Inflammatory macrophage treated with lipopolysaccharide for 1 hour (primary cell): ENCODE results near the gene ZNF853.
"Not testable (repeated sequence)": the region's sequence is repeated elsewhere in the genome, so short reads cannot be mapped to it uniquely, and the experiment has no call there.

Source experiments
- DNase-seq, 2 donors: peaks; one replicate each; pipeline ENCODE4 v3.0.0-alpha.2; 2020 to 2022

The ZNF853 gene

GRCh38 chr7:6614953-6615722, at the start of gene ZNF853:
ZNF853 (plus strand) TSS chr7:6615610; CDS start chr7:6616175, 565 bp downstream.
- no peak for DNase-seq

GRCh38 chr7:6565655-6566054, 49.8 kb upstream of the ZNF853 start:
- DNase-seq = no peak

- peak; percentile 61 to 89 for DNase-seq
Observed at GRCh38 chr7:6567886-6568285, 47.5 kb upstream of the ZNF853 start.

DNA sequence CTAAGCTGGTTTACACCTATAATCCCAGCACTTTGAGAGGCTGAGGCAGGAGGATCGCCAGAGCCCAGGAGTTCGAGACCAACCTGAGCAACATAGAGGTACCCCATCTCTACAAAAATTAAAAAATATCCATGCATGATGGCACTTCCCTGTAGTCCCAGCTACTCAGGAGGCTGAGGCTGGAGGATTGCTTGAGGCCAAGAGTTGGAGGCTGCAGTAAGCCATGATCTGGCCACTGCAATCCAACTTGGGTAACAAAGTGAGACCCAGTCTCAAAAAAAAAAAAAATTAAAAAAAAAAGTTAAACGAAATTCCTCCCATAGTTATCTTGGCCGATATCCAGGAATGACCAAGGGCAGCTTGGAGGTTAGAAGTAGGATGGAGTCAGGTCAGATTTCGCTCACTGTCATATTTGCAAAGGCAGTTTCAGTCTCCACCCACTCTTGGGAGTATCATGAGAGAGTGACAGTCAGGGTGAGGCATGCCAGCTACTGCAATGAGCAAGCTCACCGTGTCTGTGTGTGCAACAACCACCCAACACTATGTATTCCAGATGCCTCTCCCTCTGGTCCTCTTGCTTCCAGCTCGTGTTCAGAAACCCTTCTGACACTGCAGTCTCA, 44.1 kb upstream of the ZNF853 start:
- peak; percentile 39 to 88 for DNase-seq

DNA sequence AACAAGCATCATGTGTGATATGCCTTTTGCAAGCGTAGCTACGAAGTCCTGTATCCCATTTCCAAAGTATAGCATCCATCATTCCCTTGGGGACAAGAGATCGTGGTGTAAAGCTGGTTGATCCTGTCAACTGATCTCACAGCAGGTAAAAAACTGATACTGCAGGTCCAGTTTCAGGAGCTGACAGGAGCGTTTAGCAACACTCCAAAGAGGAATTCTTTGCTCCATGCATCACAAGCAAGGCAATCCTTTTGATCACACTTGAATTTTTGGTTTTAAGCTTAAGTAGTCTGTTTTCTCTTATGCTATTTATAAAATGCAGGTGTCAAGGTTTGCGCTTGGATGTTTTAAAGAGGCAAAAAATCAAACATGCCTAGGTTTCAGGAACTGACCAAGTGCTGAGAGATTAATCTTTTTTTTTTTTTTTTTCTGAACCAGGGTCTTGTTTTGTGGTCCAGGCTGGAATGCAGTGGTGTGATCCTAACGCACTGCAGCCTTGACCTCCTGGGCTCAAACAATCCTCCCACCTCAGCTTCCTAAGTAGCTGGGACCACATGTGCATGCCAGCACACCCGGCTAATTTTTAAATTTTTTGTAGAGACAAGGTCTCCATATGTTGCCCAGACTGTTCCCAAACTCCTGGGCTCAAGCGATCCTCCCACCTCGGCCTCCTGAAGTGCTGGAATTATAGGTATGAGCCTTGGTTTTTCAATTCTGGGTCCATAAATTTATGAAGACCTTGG, 40.0 kb upstream of the ZNF853 start:
- DNase-seq = no peak

DNA sequence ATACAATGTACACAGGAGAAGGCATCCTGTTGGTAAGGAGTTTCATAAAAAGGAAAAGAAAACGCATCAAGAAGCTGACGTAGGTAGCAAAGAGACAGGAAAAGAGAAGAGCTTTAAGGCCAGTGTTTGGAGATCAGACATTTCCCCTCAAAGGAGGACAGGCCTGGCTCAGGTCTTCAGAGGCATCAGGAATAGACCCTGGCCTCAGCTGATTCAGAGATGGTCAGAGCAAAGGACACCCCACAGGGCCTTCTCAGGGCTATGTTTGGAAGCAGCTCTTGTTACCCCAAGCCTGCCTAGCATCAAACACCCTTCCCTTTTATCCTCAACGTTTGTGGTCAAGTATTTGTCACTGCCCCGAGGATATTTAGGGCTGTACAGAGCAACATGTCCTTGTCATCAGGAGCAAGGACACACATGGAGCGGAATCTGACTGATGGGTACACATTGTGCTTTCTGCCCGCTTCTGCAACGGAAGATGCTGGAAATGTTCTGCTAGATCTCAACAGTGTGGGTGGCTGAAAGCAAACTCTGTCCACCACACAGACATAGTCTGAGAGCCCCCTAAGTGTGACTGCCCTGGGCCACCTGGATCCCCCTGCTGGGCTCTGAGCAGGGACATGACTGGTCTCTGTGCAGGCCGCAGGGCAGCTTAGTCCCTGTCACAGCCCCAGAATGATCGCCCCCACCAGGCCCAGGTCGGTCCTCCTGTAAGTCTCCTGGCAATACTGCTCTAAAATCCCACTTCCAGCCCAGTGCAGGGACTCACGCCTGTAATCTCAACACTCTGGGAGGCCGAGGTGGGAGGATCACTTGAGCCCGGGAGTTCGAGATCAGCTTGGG, 39.2 kb upstream of the ZNF853 start:
- DNase-seq = no peak

GRCh38 chr7:6576867-6577368, 38.5 kb upstream of the ZNF853 start:
- not testable (repeated sequence) for DNase-seq

DNA sequence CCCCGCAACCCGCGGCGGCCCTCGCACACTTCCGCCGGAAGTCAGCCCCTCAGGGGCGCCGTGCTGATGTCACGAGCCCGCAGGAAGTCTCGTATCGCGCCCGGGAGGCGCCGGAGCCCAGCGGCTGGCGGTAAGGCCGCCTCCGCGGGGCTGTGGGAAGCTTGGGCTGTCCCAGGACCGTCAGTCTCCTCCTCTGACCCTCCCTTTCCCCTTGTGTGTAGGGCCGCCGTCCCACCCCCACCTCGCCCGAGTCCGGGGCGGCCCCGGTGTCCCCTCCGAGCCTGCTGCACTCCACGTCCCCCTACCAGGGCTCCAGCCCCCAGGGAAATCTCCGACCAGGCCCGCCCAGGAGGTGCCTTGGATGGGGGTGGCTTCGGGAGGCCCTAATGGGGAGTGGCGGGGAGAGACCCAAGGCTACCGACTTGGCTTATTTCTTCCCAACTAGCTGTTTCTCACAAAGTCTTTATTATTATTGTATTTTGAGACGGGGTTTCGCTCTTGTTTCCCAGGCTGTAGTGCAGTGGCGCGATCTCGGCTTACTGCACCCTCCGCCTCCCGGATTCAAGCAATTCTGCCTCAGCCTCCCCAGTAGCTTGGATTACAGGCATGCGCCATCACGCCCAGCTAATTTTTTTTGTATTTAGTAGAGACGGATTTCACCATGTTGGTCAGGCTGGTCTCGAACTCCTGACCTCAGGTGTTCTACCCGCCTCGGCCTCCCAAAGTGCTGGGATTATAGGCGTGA, 37.9 kb upstream of the ZNF853 start, which contains the start of gene ZDHHC4:
Gene ZDHHC4, plus strand, starts transcription at position 86 of the 745 bp plus-strand sequence. CDS start 3,108 bp downstream, outside the sequence.
- DNase-seq = peak; percentile 92 to 93

- no peak for DNase-seq
Observed at GRCh38 chr7:6578114-6579084, 37.0 kb upstream of the ZNF853 start.

GRCh38 chr7:6579446-6579845, 36.0 kb upstream of the ZNF853 start:
- DNase-seq = peak; percentile 71 to 82

GRCh38 chr7:6585746-6586432, 29.5 kb upstream of the ZNF853 start:
- not testable (repeated sequence) for DNase-seq

DNA sequence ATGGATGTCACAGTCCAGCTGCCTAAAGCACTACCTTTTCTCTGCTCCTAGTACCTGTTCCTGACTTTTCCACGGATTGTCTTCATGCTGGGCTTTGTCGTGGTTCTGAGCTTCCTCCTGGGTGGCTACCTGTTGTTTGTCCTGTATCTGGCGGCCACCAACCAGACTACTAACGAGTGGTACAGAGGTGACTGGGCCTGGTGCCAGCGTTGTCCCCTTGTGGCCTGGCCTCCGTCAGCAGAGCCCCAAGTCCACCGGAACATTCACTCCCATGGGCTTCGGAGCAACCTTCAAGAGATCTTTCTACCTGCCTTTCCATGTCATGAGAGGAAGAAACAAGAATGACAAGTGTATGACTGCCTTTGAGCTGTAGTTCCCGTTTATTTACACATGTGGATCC, 26.8 kb upstream of the ZNF853 start:
- DNase-seq = no peak

GRCh38 chr7:6589151-6589828, 26.1 kb upstream of the ZNF853 start:
- no peak for DNase-seq

GRCh38 chr7:6589829-6590644, 25.4 kb upstream of the ZNF853 start, which contains the start of gene INTS15:
INTS15 (plus strand) TSS chr7:6590021; CDS start chr7:6590284, 263 bp downstream.
- DNase-seq = peak; percentile 63 to 89

- no peak for DNase-seq
Observed at GRCh38 chr7:6590645-6591110, 24.7 kb upstream of the ZNF853 start.

- no peak for DNase-seq
Observed at GRCh38 chr7:6600093-6600492, 15.3 kb upstream of the ZNF853 start.

GRCh38 chr7:6604458-6604857, 11.0 kb upstream of the ZNF853 start:
- DNase-seq = no peak
